PC-9 (cell line): ENCODE measurements around the gene FREM3. TPM values are rescaled to one million over a fixed set of nuclear protein-coding genes. Genes with fewer than 3 reads are reported as not detected.
"Not testable (repeated sequence)": the region's sequence is repeated elsewhere in the genome, so short reads cannot be mapped to it uniquely, and the experiment has no call there.

Experiments used
- BruUV-seq: library from RNA; stranded (reverse); fragments of 400-500 nt; replicated peaks from 2 replicates; lab custom pipeline; 2021; lab: Mats Ljungman, UMichigan
- CTCF ChIA-PET: fragments of 300-600 bp; sonication (Branson Sonifier 250); formaldehyde crosslinking; loops from one replicate; lab custom pipeline; 2022; ENCODE audit warnings: antibody characterized with exemption; lab: Charles Lee
- POLR2A ChIA-PET: fragments of 300-600 bp; sonication (Branson Sonifier 250); formaldehyde crosslinking; loops from one replicate; lab custom pipeline; 2022; ENCODE audit warnings: antibody characterized with exemption; ENCODE audit not compliant: unreplicated experiment; lab: Charles Lee
- DNase-seq, 2 experiments: peaks; one replicate each; pipeline versions ENCODE4 v3.0.0 to v3.0.0-alpha.2; 2015 to 2022; ENCODE audit warnings: mixed read lengths in 1 of 2
- H2AFZ ChIP-seq: fragments of 200-600 bp; sonication (generic); 2 replicates; pipeline ENCODE4 v1.8.1; 2017; ENCODE audit warnings: antibody characterized with exemption
- H3F3A ChIP-seq: fragments of 200-600 bp; sonication (generic); 2 replicates; pipeline ENCODE4 v1.8.1; 2017; ENCODE audit warnings: antibody characterized with exemption, mild to moderate bottlenecking, low read depth; ENCODE audit not compliant: insufficient read depth
- H3K27ac ChIP-seq: fragments of 200-600 bp; sonication (generic); 2 replicates; pipeline ENCODE4 v1.6.1; 2016; ENCODE audit warnings: mixed run types
- H3K27me3 ChIP-seq: fragments of 200-600 bp; sonication (generic); 2 replicates; pipeline ENCODE4 v1.6.1; 2016; ENCODE audit warnings: low read depth, mixed run types; ENCODE audit not compliant: insufficient read depth
- H3K36me3 ChIP-seq: fragments of 200-600 bp; sonication (generic); 2 replicates; pipeline ENCODE4 v1.6.1; 2016; ENCODE audit warnings: low read depth, mixed run types
- H3K4me1 ChIP-seq: fragments of 200-600 bp; sonication (generic); replicated peaks from 2 replicates; pipeline ENCODE4 v1.6.1; 2016; ENCODE audit warnings: mixed run types; ENCODE audit not compliant: insufficient read depth
- H3K4me2 ChIP-seq: fragments of 200-600 bp; sonication (generic); 2 replicates; pipeline ENCODE4 v1.6.1; 2017; ENCODE audit warnings: mixed run types
- H3K4me3 ChIP-seq: fragments of 200-600 bp; sonication (generic); 2 replicates; pipeline ENCODE4 v1.6.1; 2016; ENCODE audit warnings: mixed run types
- H3K79me2 ChIP-seq: fragments of 200-600 bp; sonication (generic); 2 replicates; pipeline ENCODE4 v1.6.1; 2017; ENCODE audit warnings: low read depth, mixed run types
- H3K9me2 ChIP-seq: fragments of 200-600 bp; sonication (generic); 2 replicates; pipeline ENCODE4 v1.8.1; 2017; ENCODE audit warnings: mild to moderate bottlenecking; ENCODE audit not compliant: insufficient read depth
- H3K9me3 ChIP-seq: fragments of 200-600 bp; sonication (generic); 2 replicates; pipeline ENCODE4 v1.8.1; 2016; ENCODE audit warnings: low read depth; ENCODE audit not compliant: insufficient read depth
- H4K20me1 ChIP-seq: fragments of 200-600 bp; sonication (generic); 2 replicates; pipeline ENCODE4 v1.8.1; 2017; ENCODE audit not compliant: insufficient read depth
- EZH2 ChIP-seq: fragments of 200-600 bp; sonication (generic); IDR thresholded peaks from 2 replicates; pipeline ENCODE4 v1.8.0; 2017; ENCODE audit warnings: antibody characterized with exemption, low read depth
- intact Hi-C: fragments of 100-400 bp; cut with micrococcal nuclease; formaldehyde crosslinking; loops from one replicate; pipeline ENCODE4 v1.10.0; 2022; ENCODE audit not compliant: unreplicated experiment
- total RNA-seq: library from RNA; stranded (reverse); gene quantifications from 2 replicates; pipeline ENCODE4 v1.2.3, GENCODE V29; 2021
- TF ChIP-seq, protein P1 (sequence below): fragments of 200-600 bp; sonication (generic); conservative IDR thresholded peaks from 2 replicates; pipeline ENCODE4 v1.6.1; 2017; ENCODE audit warnings: mixed run types, antibody characterized with exemption, mild to moderate bottlenecking, moderate library complexity

FREM3 gene
- total RNA-seq, 1 experiment from 2014 or later = not detected

DNA sequence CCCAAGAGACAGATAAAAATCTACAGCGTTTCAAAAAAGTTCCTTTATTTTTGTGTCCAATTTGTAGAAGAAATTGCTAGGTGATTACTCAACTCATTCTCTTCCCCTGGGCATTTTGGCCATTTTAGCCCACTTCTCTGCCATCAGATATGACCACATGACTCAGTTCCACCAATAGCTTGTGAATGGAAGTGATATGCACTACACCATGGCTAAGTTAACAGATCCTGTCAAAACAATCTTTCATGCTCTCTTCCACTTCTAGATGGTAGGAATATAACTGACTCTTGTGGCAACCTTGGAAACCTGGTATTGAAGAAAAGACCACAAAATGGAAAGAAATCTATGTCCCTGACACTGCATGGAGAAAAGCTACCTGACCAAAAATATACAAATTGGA is 26.2 kb upstream of the FREM3 start:
- no peaks in the 10 kb centered on the region for H3F3A ChIP-seq
- no peaks in the 10 kb centered on the region for H4K20me1 ChIP-seq
- no peak overlapping the region for H3K27ac ChIP-seq
- no peaks in the 10 kb centered on the region for H3K4me1 ChIP-seq
- H3K4me2 ChIP-seq = no peak overlapping the region
- no peaks in the 10 kb centered on the region for H3K9me3 ChIP-seq
- ChIA-PET CTCF (no interaction called here), POLR2A (no interaction called here)
- no peak overlapping the region for H3K4me3 ChIP-seq
- DNase-seq = no peak
- no peak overlapping the region for H2AFZ ChIP-seq
- no TSS peak for BruUV-seq
- H3K79me2 ChIP-seq = no peaks in the 10 kb centered on the region
- H3K27me3 ChIP-seq = no peaks in the 10 kb centered on the region
- no peaks in the 10 kb centered on the region for H3K9me2 ChIP-seq
- intact Hi-C loops = no loop called here
- TF ChIP-seq, protein P1, sequence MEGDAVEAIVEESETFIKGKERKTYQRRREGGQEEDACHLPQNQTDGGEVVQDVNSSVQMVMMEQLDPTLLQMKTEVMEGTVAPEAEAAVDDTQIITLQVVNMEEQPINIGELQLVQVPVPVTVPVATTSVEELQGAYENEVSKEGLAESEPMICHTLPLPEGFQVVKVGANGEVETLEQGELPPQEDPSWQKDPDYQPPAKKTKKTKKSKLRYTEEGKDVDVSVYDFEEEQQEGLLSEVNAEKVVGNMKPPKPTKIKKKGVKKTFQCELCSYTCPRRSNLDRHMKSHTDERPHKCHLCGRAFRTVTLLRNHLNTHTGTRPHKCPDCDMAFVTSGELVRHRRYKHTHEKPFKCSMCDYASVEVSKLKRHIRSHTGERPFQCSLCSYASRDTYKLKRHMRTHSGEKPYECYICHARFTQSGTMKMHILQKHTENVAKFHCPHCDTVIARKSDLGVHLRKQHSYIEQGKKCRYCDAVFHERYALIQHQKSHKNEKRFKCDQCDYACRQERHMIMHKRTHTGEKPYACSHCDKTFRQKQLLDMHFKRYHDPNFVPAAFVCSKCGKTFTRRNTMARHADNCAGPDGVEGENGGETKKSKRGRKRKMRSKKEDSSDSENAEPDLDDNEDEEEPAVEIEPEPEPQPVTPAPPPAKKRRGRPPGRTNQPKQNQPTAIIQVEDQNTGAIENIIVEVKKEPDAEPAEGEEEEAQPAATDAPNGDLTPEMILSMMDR = no peak
- TF ChIP-seq EZH2 = no peak
- H3K36me3 ChIP-seq = no peaks in the 10 kb centered on the region

DNA sequence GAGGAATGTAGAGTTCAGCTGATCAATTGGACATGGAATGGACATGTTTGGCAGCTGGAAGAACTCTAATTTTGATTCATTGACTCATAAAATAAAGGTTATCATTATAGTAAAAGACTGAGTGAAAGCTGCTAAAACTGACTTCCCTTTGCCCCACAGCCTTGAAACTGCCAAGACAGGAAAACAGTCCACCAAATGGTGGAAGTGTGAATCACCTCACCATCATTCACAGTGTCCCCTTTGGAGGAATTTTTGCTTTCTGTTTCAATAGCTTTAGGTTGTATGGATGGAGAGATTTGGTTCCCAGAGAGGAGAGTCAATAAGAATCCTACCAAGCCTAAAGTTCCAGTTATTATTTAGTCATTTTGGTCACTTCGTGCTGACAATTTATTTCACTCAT is 20.8 kb upstream of the FREM3 start:
- Histone ChIP-seq H3K79me2 (no peaks in the 10 kb centered on the region), H3K4me3 (no peak overlapping the region), H3K27me3 (no peaks in the 10 kb centered on the region), H3F3A (no peaks in the 10 kb centered on the region), H3K36me3 (no peaks in the 10 kb centered on the region), H3K27ac (no peak overlapping the region), H3K9me3 (no peaks in the 10 kb centered on the region), H3K4me1 (no peaks in the 10 kb centered on the region), H3K9me2 (no peaks in the 10 kb centered on the region), H2AFZ (no peak overlapping the region), H4K20me1 (no peaks in the 10 kb centered on the region), H3K4me2 (no peak overlapping the region)
- DNase-seq = no peak
- intact Hi-C loops = no loop called here
- no peak for TF ChIP-seq EZH2
- TF ChIP-seq, protein P1 = no peak
- ChIA-PET CTCF (no interaction called here), POLR2A (no interaction called here)
- BruUV-seq = no TSS peak

DNA sequence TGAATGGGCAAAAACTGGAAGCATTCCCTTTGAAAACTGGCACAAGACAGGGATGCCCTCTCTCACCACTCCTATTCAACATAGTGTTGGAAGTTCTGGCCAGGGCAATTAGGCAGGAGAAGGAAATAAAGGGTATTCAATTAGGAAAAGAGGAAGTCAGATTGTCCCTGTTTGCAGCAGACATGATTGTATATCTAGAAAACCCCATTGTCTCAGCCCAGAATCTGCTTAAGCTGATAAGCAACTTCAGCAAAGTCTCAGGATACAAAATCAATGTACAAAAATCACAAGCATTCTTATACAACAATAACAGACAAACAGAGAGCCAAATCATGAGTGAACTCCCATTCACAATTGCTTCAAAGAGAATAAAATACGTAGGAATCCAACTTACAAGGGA is 18.3 kb upstream of the FREM3 start:
- POLR2A ChIA-PET = not testable (repeated sequence)

DNA sequence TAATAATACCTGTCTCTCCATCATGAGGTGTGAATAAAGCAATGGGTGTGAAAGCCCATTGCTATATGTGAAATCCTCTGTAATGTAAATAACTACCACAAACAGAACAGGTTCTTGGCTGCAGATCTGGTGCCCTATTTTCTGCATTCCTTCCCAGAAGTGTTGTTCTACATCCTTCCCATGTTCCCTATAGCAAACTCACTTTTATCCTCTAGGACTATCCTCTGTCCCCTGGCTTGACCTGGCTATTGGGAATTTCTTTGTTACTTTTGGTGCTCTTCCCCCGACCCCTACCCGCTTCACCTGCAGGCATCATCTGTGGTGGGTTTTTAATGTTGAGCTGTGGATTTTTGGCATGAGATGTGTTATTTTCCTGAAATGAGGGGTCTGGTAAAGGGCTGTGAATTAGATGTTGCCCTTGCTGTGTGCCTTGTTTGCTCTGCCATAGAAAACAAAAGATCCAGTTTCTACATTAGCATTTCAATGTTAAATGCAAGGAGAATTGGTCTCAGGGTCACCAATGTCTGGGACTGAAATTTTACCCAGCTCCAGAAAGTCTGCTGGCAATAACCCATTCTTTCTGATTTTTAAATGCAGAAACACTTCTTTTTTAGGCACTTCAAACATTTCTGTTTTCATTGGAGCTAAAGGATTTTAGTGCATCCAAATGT is 13.6 kb upstream of the FREM3 start:
- intact Hi-C loops = no loop called here
- DNase-seq = no peak
- BruUV-seq = no TSS peak
- Histone ChIP-seq H3K9me3 (no peaks in the 10 kb centered on the region), H3K4me2 (no peak overlapping the region), H3F3A (no peaks in the 10 kb centered on the region), H3K27me3 (no peaks in the 10 kb centered on the region), H3K9me2 (no peaks in the 10 kb centered on the region), H3K79me2 (no peaks in the 10 kb centered on the region), H3K36me3 (no peaks in the 10 kb centered on the region), H3K4me3 (no peak overlapping the region), H2AFZ (no peak overlapping the region), H4K20me1 (no peaks in the 10 kb centered on the region), H3K27ac (no peak overlapping the region), H3K4me1 (no peaks in the 10 kb centered on the region)
- TF ChIP-seq, protein P1 = no peak
- no peak for TF ChIP-seq EZH2
- POLR2A ChIA-PET = no interaction called here
- CTCF ChIA-PET = no interaction called here

More for the DNA sequence above, 18.3 kb upstream of the FREM3 start:
- H2AFZ ChIP-seq, H3K9me2 ChIP-seq, intact Hi-C loops, H3K36me3 ChIP-seq, H4K20me1 ChIP-seq, DNase-seq, H3K27ac ChIP-seq, H3K4me1 ChIP-seq, H3K4me2 ChIP-seq, BruUV-seq, CTCF ChIA-PET, H3F3A ChIP-seq, H3K9me3 ChIP-seq, H3K4me3 ChIP-seq, H3K79me2 ChIP-seq, H3K27me3 ChIP-seq: not testable (repeated sequence)
